G401 (cell line): Measurements from ENCODE around the gene TFPT. TPM values are rescaled to one million over a fixed set of nuclear protein-coding genes. Genes with fewer than 3 reads are reported as not detected.

Experiments
- DNase-seq: peaks from one replicate; pipeline ENCODE4 v3.0.0-alpha.2; 2015; ENCODE audit warnings: low spot score
- in situ Hi-C: cut with HindIII; loops from 2 replicates; pipeline ENCODE4 v1.10.0; 2016; ENCODE audit warnings: low sequenced_read_pairs, mixed read lengths
- total RNA-seq: library from RNA; depleted of rRNA; stranded (reverse); fragments of >200 nt; shearing (Covaris generic); gene quantifications from 2 replicates; pipeline ENCODE4 v1.2.3, GENCODE V29; 2014; rRNA removed

The TFPT gene
- 21.6 and 23.5 TPM in 2 replicates for total RNA-seq

- in situ Hi-C loops: no loop called here
- peak; percentile 97 for DNase-seq
Observed at GRCh38 chr19:54115109-54116063, at the start of gene TFPT, which contains the start of gene PRPF31. Gene TFPT (minus strand): TSS chr19:54115657. CDS start chr19:54115269, 388 bp downstream. Gene PRPF31 (plus strand): TSS chr19:54115754. CDS start chr19:54118279, 2,525 bp downstream.

- no peak for DNase-seq
- in situ Hi-C loops: no loop called here
Observed at GRCh38 chr19:54165222-54165621, 49.8 kb upstream of the TFPT start.

DNA sequence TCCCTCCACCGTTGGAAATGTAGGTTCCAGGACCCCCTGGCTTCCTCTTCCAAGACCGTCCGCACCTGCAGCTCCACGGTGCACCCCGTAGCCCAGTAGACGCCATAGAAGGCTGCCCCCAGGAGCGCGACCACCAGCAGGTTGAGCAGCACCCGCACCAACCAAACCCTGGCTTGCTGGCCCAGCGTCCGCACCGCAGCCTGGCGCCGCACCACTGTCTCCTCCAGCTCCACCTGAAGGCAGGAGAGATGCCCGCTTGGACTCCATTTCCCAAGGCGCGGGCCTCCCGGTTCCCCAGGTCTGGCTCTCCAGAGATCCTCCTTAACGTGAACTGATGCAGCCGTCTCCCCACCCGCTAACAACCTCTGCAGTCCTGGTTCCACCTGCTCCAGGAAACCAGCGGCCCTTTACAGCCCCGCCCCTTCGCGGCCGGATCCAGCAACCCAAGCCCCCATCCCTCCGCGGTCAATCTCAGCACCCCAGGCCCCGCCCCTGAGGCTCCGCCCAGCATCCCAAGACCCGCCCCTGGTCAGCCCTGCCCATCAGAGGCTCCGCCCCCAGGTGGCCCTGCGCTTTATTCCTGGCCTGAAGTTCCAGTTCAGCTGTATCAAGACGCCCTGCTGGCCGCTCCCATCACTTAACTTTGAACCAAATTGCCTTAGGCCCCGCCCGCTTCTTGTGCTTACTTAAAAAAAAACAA, 49.1 kb upstream of the TFPT start:
- in situ Hi-C loops: no loop called here
- DNase-seq: no peak

- no peak for DNase-seq
- in situ Hi-C loops: no loop called here
Observed at GRCh38 chr19:54162884-54163283, 47.4 kb upstream of the TFPT start.

DNA sequence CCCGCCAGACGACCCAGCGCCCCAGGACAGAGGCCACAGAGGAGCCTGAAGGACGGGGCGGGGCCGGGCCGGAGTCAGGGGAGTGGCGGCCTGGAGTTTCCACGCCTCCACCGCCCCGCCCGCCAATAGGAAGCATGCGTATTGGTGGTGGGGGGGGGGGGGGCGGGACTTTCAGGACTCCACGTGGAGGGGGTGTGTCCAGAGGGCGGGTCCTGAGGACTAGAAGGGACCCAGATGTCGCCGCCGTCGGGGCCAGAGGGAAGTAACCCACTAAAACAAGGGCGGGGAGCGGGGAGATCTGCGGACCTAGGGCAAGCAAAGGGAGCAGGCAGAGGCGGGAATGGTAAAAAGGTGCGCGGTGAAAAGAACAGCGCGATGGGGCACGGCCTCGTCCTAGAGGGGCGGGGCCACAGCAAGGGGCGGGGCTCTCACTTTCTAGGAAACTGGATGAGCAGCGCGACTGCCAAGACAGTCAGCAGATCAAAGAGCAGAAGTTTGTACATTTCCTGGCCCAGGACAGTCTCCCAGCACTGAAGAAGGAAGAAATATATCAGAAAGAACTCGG, 46.9 kb upstream of the TFPT start:
- in situ Hi-C loops: no loop called here
- no peak for DNase-seq

DNA sequence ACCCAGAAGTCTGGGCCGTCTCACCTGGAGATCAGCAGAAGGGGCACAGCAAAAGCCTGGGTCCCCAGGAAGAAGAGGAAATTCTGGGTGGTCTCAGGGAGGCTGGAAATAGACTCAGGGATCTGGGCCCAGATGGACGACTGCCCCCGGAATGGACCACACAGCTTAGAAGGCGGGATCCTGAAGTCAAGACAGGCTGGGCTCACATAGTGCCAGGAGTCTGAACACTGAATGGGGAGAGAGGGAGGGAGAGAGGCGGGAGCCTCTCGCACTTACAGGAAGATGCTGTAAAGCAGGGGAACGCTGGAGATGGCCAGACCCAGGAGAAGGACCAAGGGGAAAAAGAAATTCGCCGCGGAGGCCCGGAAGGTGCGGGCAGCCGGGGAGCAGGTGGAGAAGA, 45.4 kb upstream of the TFPT start:
- DNase-seq: no peak
- in situ Hi-C loops: no loop called here

DNA sequence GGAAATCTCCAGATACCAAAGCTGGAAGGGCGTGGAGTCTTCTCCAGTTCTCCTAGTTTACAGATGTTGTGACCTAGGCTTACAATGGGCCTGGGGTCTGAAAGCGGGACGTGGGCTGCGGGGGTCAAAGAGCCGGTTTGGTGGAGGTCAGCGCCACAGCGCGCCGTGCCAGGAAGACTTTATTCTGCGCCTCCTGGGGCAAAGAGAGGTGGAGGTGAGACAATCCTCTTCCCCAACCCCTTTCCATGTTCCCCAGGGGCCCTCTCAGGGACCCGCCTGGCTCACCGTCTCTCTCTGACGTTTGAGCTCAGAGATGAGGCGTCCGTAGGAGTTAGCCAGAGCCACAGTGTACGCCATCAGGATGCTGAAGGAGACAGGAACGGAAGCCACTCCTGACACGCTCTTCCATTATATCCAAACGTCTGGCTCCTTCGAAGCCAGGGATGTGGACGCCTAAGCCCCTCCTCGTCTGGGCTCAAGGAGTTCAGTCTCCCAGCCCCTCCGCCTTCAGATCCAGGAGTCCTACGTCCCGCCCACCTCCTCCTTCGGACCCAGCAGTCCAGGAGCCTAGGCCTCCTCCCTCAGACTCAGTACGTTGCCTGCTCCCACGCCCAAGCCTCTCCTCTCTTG, 44.8 kb upstream of the TFPT start:
- no peak for DNase-seq
- in situ Hi-C loops: no loop called here

- DNase-seq: peak; percentile 100
- in situ Hi-C loops: no loop called here
Observed at GRCh38 chr19:54159352-54160181, 44.1 kb upstream of the TFPT start, which contains the start of gene LENG1. Gene LENG1 (minus strand): TSS chr19:54159721. CDS start chr19:54159695, 26 bp downstream.

GRCh38 chr19:54158812-54159351, 43.4 kb upstream of the TFPT start:
- no peak for DNase-seq
- in situ Hi-C loops: no loop called here

DNA sequence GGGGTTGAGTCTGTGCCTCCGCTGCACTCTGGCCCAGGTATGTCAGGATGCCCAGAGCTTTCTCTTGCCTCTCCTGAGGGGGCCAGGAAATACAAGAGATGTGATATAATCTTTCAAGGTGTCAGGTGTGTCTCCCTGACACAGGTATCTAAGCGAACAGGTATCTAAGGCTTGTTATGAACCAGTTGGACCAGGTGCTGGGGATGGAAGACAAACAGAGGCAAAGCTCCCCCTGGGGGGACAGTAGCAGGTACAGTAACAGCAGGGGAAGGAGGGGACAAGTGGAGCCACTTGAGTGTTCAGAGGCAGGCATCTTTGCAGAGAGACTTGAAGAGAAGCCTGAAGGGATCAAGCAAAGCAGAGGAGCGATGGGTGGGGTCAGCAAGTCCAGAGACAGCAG, 41.5 kb upstream of the TFPT start:
- in situ Hi-C loops: no loop called here
- DNase-seq: no peak

DNA sequence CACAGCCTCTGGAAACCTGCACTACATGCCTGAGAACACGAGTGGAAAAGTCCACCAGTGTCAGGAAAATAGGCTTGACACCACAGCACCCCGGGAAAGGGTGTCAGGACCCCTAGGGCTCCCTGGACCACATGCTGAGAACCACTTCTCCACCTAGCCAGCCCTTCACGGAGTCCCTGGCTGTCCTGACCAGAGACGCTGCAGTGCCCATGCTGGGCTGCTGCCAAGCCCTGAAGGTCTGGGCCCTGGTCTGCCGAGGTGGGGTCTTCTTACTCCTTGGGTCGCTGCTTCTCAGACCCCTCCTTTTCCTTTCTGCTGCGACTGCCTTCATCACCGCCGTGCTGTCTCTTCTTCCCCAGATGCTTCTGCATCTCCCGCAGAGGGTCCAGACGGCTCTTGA, 41.0 kb upstream of the TFPT start:
- no peak for DNase-seq
- in situ Hi-C loops: no loop called here

DNA sequence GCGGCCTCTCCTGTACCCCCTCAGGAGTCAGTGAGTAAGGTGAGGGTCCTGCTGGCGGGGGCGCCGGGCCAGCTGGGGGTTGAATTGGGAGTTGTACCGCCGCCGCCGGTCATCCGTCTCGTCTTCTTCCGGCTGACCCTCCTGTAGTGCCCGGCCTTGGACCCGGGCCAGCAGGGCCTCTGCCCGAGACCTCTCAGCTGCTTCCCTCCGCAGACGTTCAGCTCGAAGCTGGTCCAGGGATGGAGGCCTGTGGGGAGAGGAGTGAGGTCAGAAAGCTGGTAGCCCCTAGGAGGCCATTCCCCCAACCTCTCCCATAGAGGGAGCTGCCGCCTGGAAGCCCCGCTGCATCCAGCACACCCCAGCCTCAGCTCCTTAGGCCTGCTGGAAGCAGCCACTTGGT, 40.2 kb upstream of the TFPT start:
- DNase-seq: no peak
- in situ Hi-C loops: no loop called here

- in situ Hi-C loops: no loop called here
- no peak for DNase-seq
Observed at GRCh38 chr19:54154603-54155345, 39.3 kb upstream of the TFPT start.

DNA sequence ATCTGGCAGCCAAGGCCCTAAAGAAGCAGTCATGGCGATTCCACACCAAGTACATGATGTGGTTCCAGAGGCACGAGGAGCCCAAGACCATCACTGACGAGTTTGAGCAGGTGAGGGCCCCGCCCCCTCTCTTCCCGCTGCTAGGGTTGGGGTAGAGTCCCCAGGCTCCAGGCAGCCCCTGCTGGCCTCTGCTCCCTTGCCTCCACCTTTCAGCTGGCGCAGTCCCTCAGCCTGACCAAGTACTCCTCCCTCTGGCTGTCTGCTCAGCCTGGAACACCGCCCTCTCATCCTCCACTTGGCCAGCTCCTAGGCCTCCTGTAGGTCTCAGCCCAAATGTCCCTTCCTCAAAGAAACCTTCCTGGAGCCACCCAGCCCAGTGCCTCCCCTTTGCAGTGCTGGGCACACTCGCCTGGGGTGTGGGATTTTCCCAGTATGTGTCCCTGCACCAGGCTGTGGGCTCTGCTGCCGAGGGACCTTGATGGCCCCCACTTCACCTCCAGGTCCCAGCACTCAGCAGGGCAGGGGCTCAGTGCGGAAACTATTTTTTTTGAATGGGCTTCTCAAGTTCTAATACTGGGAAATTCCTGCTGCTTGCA, 38.4 kb upstream of the TFPT start:
- DNase-seq: peak; percentile 38
- in situ Hi-C loops: no loop called here

DNA sequence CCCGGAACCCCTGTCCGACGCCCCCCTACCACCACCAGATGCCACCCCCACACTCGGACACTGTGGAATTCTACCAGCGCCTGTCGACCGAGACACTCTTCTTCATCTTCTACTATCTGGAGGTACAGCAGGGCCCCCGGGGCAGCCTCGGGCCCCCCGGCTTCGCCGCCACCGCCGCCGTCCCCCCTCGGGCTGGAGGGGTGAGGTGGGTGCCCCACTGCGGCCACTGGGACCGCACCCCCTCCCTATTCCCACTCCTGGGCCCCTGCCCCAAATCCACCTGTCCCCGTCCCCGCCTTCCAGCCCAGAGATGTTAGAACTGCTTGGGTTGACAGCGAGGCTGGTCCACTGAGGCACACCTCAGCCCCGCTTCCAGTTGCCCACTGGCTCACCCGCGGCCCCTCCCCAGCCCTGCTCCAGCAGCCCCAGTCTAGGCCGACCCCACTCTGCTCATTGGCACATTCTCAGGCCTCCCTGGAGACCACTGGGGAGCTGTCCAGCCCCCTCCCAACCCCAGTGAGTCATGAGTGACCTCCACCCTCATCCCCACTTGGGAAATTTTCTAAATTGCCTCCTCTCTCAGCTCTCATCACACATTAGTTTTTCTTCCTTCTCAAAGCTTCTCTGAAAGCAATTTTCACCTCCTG, 37.5 kb upstream of the TFPT start:
- DNase-seq: no peak
- in situ Hi-C loops: no loop called here

DNA sequence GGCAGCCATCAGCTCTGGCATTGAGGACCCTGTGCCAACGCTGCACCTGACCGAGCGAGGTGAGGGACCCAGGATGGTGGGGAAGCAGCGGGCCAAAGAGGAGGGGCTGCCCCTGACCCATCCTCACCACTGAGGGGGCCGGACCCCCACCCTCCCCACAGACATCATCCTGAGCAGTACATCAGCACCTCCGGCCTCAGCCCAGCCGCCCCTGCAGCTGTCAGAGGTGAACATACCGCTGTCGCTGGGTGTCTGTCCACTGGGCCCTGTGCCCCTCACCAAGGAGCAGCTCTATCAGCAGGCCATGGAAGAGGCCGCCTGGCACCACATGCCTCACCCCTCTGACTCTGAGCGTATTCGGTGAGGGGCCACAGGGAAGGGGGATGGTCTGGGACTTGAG, 36.8 kb upstream of the TFPT start:
- no peak for DNase-seq
- in situ Hi-C loops: no loop called here
